Nephron progenitor cell (in vitro differentiated cells): ENCODE measurements around the gene CSF1R.

Experiments used
- DNase-seq: peaks from one replicate; pipeline ENCODE4 v3.0.0; 2021
- H3K27ac Mint-ChIP-seq: 2 replicates; pipeline ENCODE4 v1.8.0; 2021; ENCODE audit warnings: mild to moderate bottlenecking, moderate library complexity, mixed read lengths
- H3K27me3 Mint-ChIP-seq: 2 replicates; pipeline ENCODE4 v1.8.0; 2021; ENCODE audit warnings: mild to moderate bottlenecking, low read depth, mixed read lengths; ENCODE audit not compliant: poor library complexity
- H3K36me3 Mint-ChIP-seq: 2 replicates; pipeline ENCODE4 v1.8.0; 2021; ENCODE audit warnings: low read depth, mixed read lengths
- H3K4me1 Mint-ChIP-seq: 2 replicates; pipeline ENCODE4 v1.8.0; 2021; ENCODE audit warnings: mixed read lengths
- H3K4me3 Mint-ChIP-seq: 2 replicates; pipeline ENCODE4 v1.8.0; 2021; ENCODE audit warnings: mild to moderate bottlenecking, moderate library complexity, mixed read lengths
- H3K9me3 Mint-ChIP-seq: 2 replicates; pipeline ENCODE4 v1.8.0; 2021; ENCODE audit warnings: mild to moderate bottlenecking, moderate library complexity, mixed read lengths
- TF ChIP-seq, protein P1 (sequence below): fragments of 200-600 bp; sonication (generic); IDR thresholded peaks from 2 replicates; pipeline ENCODE4 v1.5.0; 2021; ENCODE audit warnings: antibody characterized with exemption

The CSF1R gene

DNA sequence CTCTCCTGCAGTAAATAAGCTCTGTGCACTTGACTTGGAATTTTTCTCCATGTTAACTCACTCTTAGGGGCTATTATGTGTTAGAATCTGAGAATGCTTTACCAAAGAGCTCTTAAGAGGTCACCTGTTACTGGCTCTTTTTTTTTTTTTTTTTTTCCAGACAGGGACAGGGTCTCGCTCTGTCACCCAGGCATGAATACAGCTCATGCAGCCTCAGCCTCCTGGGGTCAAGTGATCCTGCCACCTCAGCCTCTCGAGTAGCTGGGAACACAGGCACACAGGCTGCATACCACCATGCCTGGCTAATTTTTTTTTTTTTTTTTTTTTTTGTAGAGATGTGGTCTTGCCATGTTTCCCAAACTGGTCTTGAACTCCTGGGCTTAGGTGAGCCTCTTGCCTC lies 63.7 kb downstream of the CSF1R start:
- Mint-ChIP-seq H3K4me3 (no peak overlapping the region), H3K27ac (peak overlapping the region; percentile 12), H3K9me3 (no peaks in the 10 kb centered on the region), H3K36me3 (peaks cover 74% of the 10 kb centered on the region), H3K27me3 (peaks cover 3% of the 10 kb centered on the region), H3K4me1 (peaks cover 20% of the 10 kb centered on the region)
- peak; percentile 19 for DNase-seq
- TF ChIP-seq, protein P1, sequence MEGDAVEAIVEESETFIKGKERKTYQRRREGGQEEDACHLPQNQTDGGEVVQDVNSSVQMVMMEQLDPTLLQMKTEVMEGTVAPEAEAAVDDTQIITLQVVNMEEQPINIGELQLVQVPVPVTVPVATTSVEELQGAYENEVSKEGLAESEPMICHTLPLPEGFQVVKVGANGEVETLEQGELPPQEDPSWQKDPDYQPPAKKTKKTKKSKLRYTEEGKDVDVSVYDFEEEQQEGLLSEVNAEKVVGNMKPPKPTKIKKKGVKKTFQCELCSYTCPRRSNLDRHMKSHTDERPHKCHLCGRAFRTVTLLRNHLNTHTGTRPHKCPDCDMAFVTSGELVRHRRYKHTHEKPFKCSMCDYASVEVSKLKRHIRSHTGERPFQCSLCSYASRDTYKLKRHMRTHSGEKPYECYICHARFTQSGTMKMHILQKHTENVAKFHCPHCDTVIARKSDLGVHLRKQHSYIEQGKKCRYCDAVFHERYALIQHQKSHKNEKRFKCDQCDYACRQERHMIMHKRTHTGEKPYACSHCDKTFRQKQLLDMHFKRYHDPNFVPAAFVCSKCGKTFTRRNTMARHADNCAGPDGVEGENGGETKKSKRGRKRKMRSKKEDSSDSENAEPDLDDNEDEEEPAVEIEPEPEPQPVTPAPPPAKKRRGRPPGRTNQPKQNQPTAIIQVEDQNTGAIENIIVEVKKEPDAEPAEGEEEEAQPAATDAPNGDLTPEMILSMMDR: no peak

DNA sequence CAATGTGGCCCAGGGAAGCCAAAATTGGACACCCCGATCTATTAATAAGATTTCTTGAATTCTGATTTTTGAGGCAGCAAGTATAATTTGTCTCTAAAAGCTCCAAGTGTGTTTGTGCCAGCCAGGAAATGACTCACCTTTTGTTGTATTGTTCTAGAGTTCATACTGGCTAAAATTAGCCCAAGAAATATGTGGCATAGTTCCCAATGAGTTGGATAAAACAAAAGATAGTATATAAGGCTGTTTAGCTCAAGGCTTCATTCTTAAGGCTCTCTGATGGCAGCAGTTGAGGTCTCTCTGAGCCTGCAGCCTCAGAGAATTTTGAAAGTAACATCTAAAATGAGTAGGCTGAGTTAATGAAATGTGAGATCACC lies 64.2 kb downstream of the CSF1R start:
- Mint-ChIP-seq H3K27ac (no peak overlapping the region), H3K9me3 (no peaks in the 10 kb centered on the region), H3K27me3 (peaks cover 3% of the 10 kb centered on the region), H3K4me1 (peaks cover 20% of the 10 kb centered on the region), H3K4me3 (no peak overlapping the region), H3K36me3 (peaks cover 75% of the 10 kb centered on the region)
- no peak for DNase-seq
- TF ChIP-seq, protein P1: no peak

DNA sequence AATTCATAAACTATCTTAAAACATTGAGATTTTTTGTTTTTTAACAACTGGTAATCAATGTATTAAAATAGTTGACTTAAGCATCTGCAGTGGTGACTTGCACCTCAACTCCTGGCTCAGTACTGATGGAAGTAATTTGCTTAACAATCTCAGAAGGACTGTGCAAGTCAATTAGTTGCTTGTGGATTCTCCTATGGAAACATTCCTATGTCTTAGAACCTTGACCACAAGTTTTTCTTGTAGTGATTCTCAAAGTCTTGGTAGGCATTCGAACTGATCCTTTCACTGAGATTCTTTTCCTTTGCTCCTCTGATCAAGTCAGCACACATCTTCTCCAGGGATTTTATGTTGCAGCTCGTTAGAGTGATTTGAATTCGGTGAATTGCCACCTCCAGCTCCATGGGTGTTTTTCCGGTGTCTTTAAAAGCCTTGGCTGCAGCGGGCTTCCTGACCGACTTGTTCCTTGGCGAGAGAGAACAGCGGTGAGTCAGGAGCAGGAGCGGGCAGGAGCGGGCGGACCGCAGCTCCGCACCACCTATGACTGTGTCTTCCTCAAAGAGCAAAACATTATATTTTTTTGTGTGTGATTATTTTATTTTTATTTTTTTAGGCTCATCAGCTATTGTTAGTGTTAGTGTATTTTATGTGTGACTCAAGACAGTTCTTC lies 64.7 kb downstream of the CSF1R start:
- Mint-ChIP-seq H3K27ac (peak overlapping the region; percentile 87), H3K4me3 (no peak overlapping the region), H3K4me1 (peaks cover 20% of the 10 kb centered on the region), H3K9me3 (peaks cover 5% of the 10 kb centered on the region), H3K36me3 (peaks cover 77% of the 10 kb centered on the region), H3K27me3 (peaks cover 3% of the 10 kb centered on the region)
- TF ChIP-seq, protein P1: no peak
- no peak for DNase-seq

DNA sequence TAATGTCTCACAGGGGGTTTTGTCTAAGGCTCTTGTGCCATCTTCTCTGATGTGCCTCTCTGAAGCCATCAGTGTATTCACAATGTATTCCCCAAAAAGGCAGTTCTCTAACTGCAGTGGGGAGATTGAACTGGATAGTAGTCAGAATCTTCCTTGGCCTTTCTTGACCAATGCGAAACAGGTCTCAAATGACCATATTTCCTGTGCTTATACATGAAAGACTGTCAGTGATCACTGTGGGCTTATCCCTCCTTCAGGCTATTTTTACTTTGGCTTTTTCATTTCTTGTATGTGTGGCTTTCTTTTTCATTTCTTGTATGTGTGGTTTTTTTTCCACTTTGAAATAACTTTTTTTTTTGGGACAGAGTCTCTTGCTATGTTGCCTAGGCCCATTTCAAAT lies 66.1 kb downstream of the CSF1R start:
- TF ChIP-seq, protein P1: no peak
- Mint-ChIP-seq H3K27me3 (peaks cover 3% of the 10 kb centered on the region), H3K36me3 (peaks cover 78% of the 10 kb centered on the region), H3K9me3 (peaks cover 19% of the 10 kb centered on the region), H3K4me1 (peaks cover 20% of the 10 kb centered on the region), H3K4me3 (no peak overlapping the region), H3K27ac (peak overlapping the region; percentile 30)
- no peak for DNase-seq

DNA sequence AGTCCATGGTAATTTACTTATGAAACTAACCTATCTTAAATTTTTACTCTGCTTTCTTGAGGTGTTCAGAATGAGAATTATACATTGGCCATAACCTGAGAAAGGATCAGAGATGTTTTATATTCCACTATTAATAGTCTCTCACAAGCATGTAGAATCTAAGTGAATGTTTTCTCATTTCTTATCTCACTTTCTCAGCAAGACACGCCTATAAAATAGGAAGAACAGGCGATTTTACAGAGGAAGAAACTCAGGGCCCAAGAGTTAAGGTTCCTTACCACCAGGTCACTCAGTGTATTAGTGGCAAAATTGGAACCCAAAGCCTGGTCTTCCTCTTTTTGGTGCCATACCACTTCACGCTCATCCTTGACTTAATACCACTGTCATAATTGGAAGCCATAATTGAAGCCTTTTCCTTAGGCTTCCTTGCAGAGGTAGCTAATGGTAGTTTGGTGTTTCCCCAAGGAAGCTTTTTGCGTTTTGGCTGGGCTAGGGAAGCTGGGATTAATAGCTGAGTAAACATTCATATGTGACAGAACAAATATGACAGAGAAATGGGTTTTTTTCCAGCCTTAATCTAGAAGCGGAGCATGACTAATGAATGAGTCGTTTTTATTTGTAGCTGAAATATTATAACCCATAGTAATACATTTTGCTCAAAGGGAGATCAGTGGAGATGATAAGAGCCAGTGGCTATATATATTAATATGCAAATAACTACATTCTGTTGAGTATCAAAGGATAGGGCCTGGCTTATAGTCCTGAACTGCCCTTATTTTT lies 68.9 kb downstream of the CSF1R start:
- H3K4me3 Mint-ChIP-seq: no peak overlapping the region

More for the DNA sequence above, 68.9 kb downstream of the CSF1R start:
- Mint-ChIP-seq H3K9me3 (peaks cover 30% of the 10 kb centered on the region), H3K4me1 (peaks cover 8% of the 10 kb centered on the region), H3K27me3 (peaks cover 3% of the 10 kb centered on the region), H3K36me3 (peaks cover 91% of the 10 kb centered on the region), H3K27ac (no peak overlapping the region)
- DNase-seq: no peak
- TF ChIP-seq, protein P1: no peak
